HEK293 (cell line): ENCODE measurements around the gene ETV6.

Experiments used
- CTCF ChIA-PET: fragments of 350-600 bp; formaldehyde crosslinking; extraction: SDS; loops from one replicate; lab custom pipeline; 2021; ENCODE audit warnings: antibody characterized with exemption; lab: Yijun Ruan, JAX
- POLR2A ChIA-PET: fragments of 300-600 bp; formaldehyde crosslinking; extraction: SDS; loops from one replicate; lab custom pipeline; 2020; ENCODE audit warnings: antibody characterized with exemption, inconsistent platforms; lab: Yijun Ruan, JAX
- H3K27ac ChIP-seq: fragments of 200-500 bp; sonication (Bioruptor generic); 2 replicates; pipeline ENCODE4 v1.5.1; 2014; ENCODE audit warnings: low read depth, low read length, control low read depth, inconsistent platforms; ENCODE audit errors: extremely low read depth
- H3K36me3 ChIP-seq, 2 experiments: fragments of 200-500 bp in 1 of 2; sonication (Bioruptor generic) in 1 of 2; 1 replicate in 1 of 2; 2 replicates in 1 of 2; pipeline ENCODE4 v1.5.1; 2014 to 2017; ENCODE audit warnings: inconsistent platforms in 2 of 2, low read length in 2 of 2; ENCODE audit not compliant: control insufficient read depth in 2 of 2, insufficient read depth in 1 of 2
- H3K4me1 ChIP-seq: fragments of 200-500 bp; sonication (Bioruptor generic); 2 replicates; pipeline ENCODE4 v1.5.1; 2014; ENCODE audit warnings: mild to moderate bottlenecking, low read length, inconsistent platforms; ENCODE audit not compliant: control insufficient read depth, insufficient read depth
- H3K4me3 ChIP-seq: 2 replicates; pipeline ENCODE4 v1.5.1; 2011; ENCODE audit warnings: low read depth, mild to moderate bottlenecking, control low read depth, low read length, moderate library complexity
- H3K9me3 ChIP-seq: fragments of 200-500 bp; sonication (Bioruptor generic); 2 replicates; pipeline ENCODE4 v1.5.1; 2014; ENCODE audit warnings: low read depth, low read length, inconsistent platforms; ENCODE audit not compliant: control insufficient read depth, insufficient read depth
- BCL11B ChIP-seq: fragments of 450-650 bp; formaldehyde crosslinking; IDR thresholded peaks from 2 replicates; pipeline ENCODE4 v1.5.1; 2016; ENCODE audit warnings: low read depth, missing biosample characterization, missing genetic modification characterization
- GLI2 ChIP-seq: fragments of 450-650 bp; formaldehyde crosslinking; IDR thresholded peaks from 2 replicates; pipeline ENCODE4; 2017; ENCODE audit warnings: missing biosample characterization, missing genetic modification characterization, low read depth, borderline replicate concordance
- IKZF3 ChIP-seq: fragments of 450-650 bp; IDR thresholded peaks from 2 replicates; pipeline ENCODE4 v1.5.0; 2018; ENCODE audit warnings: missing biosample characterization, mild to moderate bottlenecking, missing genetic modification characterization, moderate library complexity
- MYNN ChIP-seq: fragments of 450-650 bp; formaldehyde crosslinking; IDR thresholded peaks from 2 replicates; pipeline ENCODE4 v1.5.1; 2016; ENCODE audit warnings: missing biosample characterization, missing genetic modification characterization, borderline replicate concordance
- SETDB1 ChIP-seq: IDR thresholded peaks from one replicate; pipeline ENCODE4 v1.6.1; 2017; ENCODE audit warnings: mild to moderate bottlenecking, low read length, moderate library complexity, mixed read lengths; ENCODE audit not compliant: insufficient read length
- TCF7L2 ChIP-seq: IDR thresholded peaks from 2 replicates; pipeline ENCODE4 v1.6.1; 2011; ENCODE audit warnings: low read depth, mild to moderate bottlenecking, inconsistent platforms, low read length, moderate library complexity, borderline replicate concordance
- ZBTB48 ChIP-seq: fragments of 450-650 bp; formaldehyde crosslinking; IDR thresholded peaks from 2 replicates; pipeline ENCODE4 v1.5.1; 2016; ENCODE audit warnings: missing biosample characterization, missing genetic modification characterization
- ZFP37 ChIP-seq: fragments of 450-650 bp; formaldehyde crosslinking; IDR thresholded peaks from 2 replicates; pipeline ENCODE4 v1.5.1; 2016; ENCODE audit warnings: missing biosample characterization, missing genetic modification characterization
- ZNF16 ChIP-seq: fragments of 450-650 bp; formaldehyde crosslinking; IDR thresholded peaks from 2 replicates; pipeline ENCODE4 v1.5.1; 2016; ENCODE audit warnings: low read depth, missing biosample characterization, missing genetic modification characterization
- ZNF24 ChIP-seq: fragments of 450-650 bp; formaldehyde crosslinking; IDR thresholded peaks from 2 replicates; pipeline ENCODE4 v1.5.1; 2016; ENCODE audit warnings: missing biosample characterization, missing genetic modification characterization
- ZNF335 ChIP-seq: fragments of 450-650 bp; formaldehyde crosslinking; conservative IDR thresholded peaks from 2 replicates; pipeline ENCODE4 v1.5.1; 2016; ENCODE audit warnings: missing biosample characterization, missing genetic modification characterization
- ZNF48 ChIP-seq: fragments of 450-650 bp; formaldehyde crosslinking; IDR thresholded peaks from 2 replicates; pipeline ENCODE4 v1.5.1; 2016; ENCODE audit warnings: missing biosample characterization, missing genetic modification characterization
- ZNF707 ChIP-seq: fragments of 450-650 bp; formaldehyde crosslinking; IDR thresholded peaks from 2 replicates; pipeline ENCODE4 v1.5.1; 2016; ENCODE audit warnings: missing biosample characterization, missing genetic modification characterization
- ZNF776 ChIP-seq: fragments of 450-650 bp; formaldehyde crosslinking; IDR thresholded peaks from 2 replicates; pipeline ENCODE4 v1.5.0; 2017; ENCODE audit warnings: missing biosample characterization, missing genetic modification characterization, borderline replicate concordance
- TF ChIP-seq, protein P1 (sequence below): fragments of 450-650 bp; formaldehyde crosslinking; IDR thresholded peaks from 2 replicates; pipeline ENCODE4 v1.5.1; 2016; ENCODE audit warnings: missing biosample characterization, missing genetic modification characterization
- TF ChIP-seq, protein P2 (sequence below): fragments of 450-650 bp; formaldehyde crosslinking; IDR thresholded peaks from 2 replicates; pipeline ENCODE4 v1.5.1; 2016; ENCODE audit warnings: missing biosample characterization, missing genetic modification characterization
- TF ChIP-seq, protein P3 (sequence below): fragments of 450-650 bp; formaldehyde crosslinking; IDR thresholded peaks from 2 replicates; pipeline ENCODE4 v1.5.1; 2017; ENCODE audit warnings: missing biosample characterization, missing genetic modification characterization
- TF ChIP-seq, protein P4 (sequence below): fragments of 450-650 bp; formaldehyde crosslinking; IDR thresholded peaks from 2 replicates; pipeline ENCODE4 v1.5.1; 2016; ENCODE audit warnings: missing biosample characterization, missing genetic modification characterization

The ETV6 gene

DNA sequence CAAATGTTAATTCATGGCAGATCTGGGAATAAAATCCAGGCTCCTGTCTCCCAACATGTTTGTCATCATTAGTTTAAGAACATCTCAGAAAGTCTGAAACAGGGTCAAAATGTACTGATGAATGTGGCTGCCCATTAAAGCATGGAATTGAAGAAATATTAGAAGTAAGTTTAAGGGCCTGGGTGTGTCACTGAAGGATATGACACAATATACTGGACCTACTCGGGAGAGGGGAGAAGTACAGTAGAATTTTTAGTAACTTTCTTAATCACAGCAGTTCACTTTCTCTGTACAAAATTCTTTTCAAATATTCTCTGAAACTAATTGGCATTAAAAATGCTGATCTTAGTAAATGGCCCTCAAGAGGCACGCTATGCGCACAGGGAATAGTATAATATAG lies 185.5 kb downstream of the ETV6 start:
- Histone ChIP-seq H3K36me3 (no peaks in the 10 kb centered on the region), H3K4me3 (no peak overlapping the region), H3K4me1 (no peaks in the 10 kb centered on the region), H3K9me3 (no peaks in the 10 kb centered on the region), H3K27ac (no peak overlapping the region)
- ChIA-PET CTCF (no interaction called here), POLR2A (no interaction called here)
- no peak for TF ChIP-seq ZNF48 (tag by site-specific recombination)
- TF ChIP-seq GLI2 (tag by site-specific recombination) = no peak
- TF ChIP-seq, protein P1, sequence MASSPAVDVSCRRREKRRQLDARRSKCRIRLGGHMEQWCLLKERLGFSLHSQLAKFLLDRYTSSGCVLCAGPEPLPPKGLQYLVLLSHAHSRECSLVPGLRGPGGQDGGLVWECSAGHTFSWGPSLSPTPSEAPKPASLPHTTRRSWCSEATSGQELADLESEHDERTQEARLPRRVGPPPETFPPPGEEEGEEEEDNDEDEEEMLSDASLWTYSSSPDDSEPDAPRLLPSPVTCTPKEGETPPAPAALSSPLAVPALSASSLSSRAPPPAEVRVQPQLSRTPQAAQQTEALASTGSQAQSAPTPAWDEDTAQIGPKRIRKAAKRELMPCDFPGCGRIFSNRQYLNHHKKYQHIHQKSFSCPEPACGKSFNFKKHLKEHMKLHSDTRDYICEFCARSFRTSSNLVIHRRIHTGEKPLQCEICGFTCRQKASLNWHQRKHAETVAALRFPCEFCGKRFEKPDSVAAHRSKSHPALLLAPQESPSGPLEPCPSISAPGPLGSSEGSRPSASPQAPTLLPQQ (tag by site-specific recombination) = no peak
- TF ChIP-seq ZNF776 (tag by site-specific recombination) = no peak
- TF ChIP-seq ZFP37 (tag by site-specific recombination) = no peak
- TF ChIP-seq IKZF3 = no peak
- no peak for TF ChIP-seq MYNN
- no peak for TF ChIP-seq ZBTB48 (tag by site-specific recombination)
- TF ChIP-seq, protein P2, sequence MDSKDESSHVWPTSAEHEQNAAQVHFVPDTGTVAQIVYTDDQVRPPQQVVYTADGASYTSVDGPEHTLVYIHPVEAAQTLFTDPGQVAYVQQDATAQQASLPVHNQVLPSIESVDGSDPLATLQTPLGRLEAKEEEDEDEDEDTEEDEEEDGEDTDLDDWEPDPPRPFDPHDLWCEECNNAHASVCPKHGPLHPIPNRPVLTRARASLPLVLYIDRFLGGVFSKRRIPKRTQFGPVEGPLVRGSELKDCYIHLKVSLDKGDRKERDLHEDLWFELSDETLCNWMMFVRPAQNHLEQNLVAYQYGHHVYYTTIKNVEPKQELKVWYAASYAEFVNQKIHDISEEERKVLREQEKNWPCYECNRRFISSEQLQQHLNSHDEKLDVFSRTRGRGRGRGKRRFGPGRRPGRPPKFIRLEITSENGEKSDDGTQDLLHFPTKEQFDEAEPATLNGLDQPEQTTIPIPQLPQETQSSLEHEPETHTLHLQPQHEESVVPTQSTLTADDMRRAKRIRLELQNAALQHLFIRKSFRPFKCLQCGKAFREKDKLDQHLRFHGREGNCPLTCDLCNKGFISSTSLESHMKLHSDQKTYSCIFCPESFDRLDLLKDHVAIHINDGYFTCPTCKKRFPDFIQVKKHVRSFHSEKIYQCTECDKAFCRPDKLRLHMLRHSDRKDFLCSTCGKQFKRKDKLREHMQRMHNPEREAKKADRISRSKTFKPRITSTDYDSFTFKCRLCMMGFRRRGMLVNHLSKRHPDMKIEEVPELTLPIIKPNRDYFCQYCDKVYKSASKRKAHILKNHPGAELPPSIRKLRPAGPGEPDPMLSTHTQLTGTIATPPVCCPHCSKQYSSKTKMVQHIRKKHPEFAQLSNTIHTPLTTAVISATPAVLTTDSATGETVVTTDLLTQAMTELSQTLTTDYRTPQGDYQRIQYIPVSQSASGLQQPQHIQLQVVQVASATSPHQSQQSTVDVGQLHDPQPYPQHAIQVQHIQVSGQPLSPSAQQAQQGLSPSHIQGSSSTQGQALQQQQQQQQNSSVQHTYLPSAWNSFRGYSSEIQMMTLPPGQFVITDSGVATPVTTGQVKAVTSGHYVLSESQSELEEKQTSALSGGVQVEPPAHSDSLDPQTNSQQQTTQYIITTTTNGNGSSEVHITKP (tag by site-specific recombination) = no peak
- no peak for TF ChIP-seq ZNF707 (tag by site-specific recombination)
- TF ChIP-seq BCL11B = no peak
- TF ChIP-seq TCF7L2 = no peak
- TF ChIP-seq, protein P3, sequence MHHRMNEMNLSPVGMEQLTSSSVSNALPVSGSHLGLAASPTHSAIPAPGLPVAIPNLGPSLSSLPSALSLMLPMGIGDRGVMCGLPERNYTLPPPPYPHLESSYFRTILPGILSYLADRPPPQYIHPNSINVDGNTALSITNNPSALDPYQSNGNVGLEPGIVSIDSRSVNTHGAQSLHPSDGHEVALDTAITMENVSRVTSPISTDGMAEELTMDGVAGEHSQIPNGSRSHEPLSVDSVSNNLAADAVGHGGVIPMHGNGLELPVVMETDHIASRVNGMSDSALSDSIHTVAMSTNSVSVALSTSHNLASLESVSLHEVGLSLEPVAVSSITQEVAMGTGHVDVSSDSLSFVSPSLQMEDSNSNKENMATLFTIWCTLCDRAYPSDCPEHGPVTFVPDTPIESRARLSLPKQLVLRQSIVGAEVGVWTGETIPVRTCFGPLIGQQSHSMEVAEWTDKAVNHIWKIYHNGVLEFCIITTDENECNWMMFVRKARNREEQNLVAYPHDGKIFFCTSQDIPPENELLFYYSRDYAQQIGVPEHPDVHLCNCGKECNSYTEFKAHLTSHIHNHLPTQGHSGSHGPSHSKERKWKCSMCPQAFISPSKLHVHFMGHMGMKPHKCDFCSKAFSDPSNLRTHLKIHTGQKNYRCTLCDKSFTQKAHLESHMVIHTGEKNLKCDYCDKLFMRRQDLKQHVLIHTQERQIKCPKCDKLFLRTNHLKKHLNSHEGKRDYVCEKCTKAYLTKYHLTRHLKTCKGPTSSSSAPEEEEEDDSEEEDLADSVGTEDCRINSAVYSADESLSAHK (tag by site-specific recombination) = no peak
- TF ChIP-seq ZNF16 (tag by site-specific recombination) = no peak
- TF ChIP-seq, protein P4, sequence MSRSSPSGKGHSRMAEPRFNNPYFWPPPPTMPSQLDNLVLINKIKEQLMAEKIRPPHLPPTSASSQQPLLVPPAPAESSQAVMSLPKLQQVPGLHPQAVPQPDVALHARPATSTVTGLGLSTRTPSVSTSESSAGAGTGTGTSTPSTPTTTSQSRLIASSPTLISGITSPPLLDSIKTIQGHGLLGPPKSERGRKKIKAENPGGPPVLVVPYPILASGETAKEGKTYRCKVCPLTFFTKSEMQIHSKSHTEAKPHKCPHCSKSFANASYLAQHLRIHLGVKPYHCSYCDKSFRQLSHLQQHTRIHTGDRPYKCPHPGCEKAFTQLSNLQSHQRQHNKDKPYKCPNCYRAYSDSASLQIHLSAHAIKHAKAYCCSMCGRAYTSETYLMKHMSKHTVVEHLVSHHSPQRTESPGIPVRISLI = no peak
- no peak for TF ChIP-seq ZNF335 (tag by site-specific recombination)
- TF ChIP-seq SETDB1 = no peak
- TF ChIP-seq ZNF24 = no peak
